CD4-positive, CD25-positive, alpha-beta regulatory T cell (primary cell): Measurements from ENCODE around the gene WDR20. TPM values are rescaled to one million over a fixed set of nuclear protein-coding genes. Genes with fewer than 3 reads are reported as not detected.

Source experiments
- ATAC-seq, 2 donors: fragments of 150-1000 bp; cut with Tn5 transposase; one replicate each; pipeline ENCODE4 v1.10.0; 2021; ENCODE audit warnings: low read depth in 2 of 2, moderate number of reproducible peaks in 2 of 2, moderate library complexity in 1 of 2
- DNase-seq, 3 donors: peaks; one replicate each; pipeline versions ENCODE4 v3.0.0 to v3.0.0-alpha.2; 2012 to 2022; ENCODE audit warnings: mixed read lengths in 1 of 3
- H3K27ac ChIP-seq: one replicate; pipeline ENCODE4 v1.7.0; 2013; ENCODE audit warnings: mild to moderate bottlenecking, low read length; ENCODE audit not compliant: insufficient read depth, poor library complexity, severe bottlenecking
- H3K27me3 ChIP-seq: one replicate; pipeline ENCODE4 v1.7.0; 2013; ENCODE audit warnings: low read length; ENCODE audit not compliant: control insufficient read depth, insufficient read depth
- H3K36me3 ChIP-seq: one replicate; pipeline ENCODE4 v1.7.0; 2013; ENCODE audit warnings: mild to moderate bottlenecking, low read length, moderate library complexity; ENCODE audit not compliant: control insufficient read depth, insufficient read depth
- H3K4me1 ChIP-seq: 2 replicates; pipeline ENCODE4 v1.7.0; 2013; ENCODE audit warnings: mild to moderate bottlenecking, low read length; ENCODE audit not compliant: insufficient read depth, control insufficient read depth, poor library complexity, severe bottlenecking
- H3K4me3 ChIP-seq: one replicate; pipeline ENCODE4 v1.7.0; 2013; ENCODE audit warnings: low read depth, mild to moderate bottlenecking, low read length, moderate library complexity
- H3K9me3 ChIP-seq, 2 experiments: 1 replicate in 1 of 2; 2 replicates in 1 of 2; pipeline ENCODE4 v1.7.0; 2013; ENCODE audit warnings: low read length in 2 of 2, mild to moderate bottlenecking in 1 of 2, moderate library complexity in 1 of 2; ENCODE audit not compliant: control insufficient read depth in 2 of 2
- H3K27ac Mint-ChIP-seq, 3 donors: one replicate each; pipeline ENCODE4 v1.8.0; 2020 to 2022; ENCODE audit warnings: mild to moderate bottlenecking in 3 of 3, mixed read lengths in 3 of 3, moderate library complexity in 2 of 3
- H3K27me3 Mint-ChIP-seq: one replicate; pipeline ENCODE4 v1.8.0; 2022; ENCODE audit warnings: mild to moderate bottlenecking, mixed read lengths
- H3K36me3 Mint-ChIP-seq: one replicate; pipeline ENCODE4 v1.8.0; 2020; ENCODE audit warnings: mixed read lengths
- H3K4me1 Mint-ChIP-seq, 4 donors: one replicate each; pipeline ENCODE4 v1.8.0; 2020 to 2022; ENCODE audit warnings: mixed read lengths in 4 of 4, mild to moderate bottlenecking in 1 of 4
- H3K4me3 Mint-ChIP-seq, 4 donors: one replicate each; pipeline ENCODE4 v1.8.0; 2020 to 2022; ENCODE audit warnings: mild to moderate bottlenecking in 4 of 4, mixed read lengths in 4 of 4, moderate library complexity in 3 of 4
- H3K9me3 Mint-ChIP-seq, 7 donors: one replicate each; pipeline ENCODE4 v1.8.0; 2020 to 2022; ENCODE audit warnings: mixed read lengths in 7 of 7, mild to moderate bottlenecking in 3 of 7, moderate library complexity in 2 of 7
- polyA plus RNA-seq, 4 donors: library from polyadenylated mRNA; unstranded; fragments of 300-500 nt; fragmentation: Illumina TruSeq; gene quantifications; one replicate each; pipeline ENCODE4 v1.2.3, GENCODE V29; 2021
- total RNA-seq: library from RNA; stranded (reverse); gene quantifications from one replicate; pipeline ENCODE4 v1.2.3, GENCODE V29; 2022

WDR20 gene
- total and polyA plus RNA-seq, 5 donors from 2014 or later: 13.0 to 66.7 (median 19.0) TPM

DNA sequence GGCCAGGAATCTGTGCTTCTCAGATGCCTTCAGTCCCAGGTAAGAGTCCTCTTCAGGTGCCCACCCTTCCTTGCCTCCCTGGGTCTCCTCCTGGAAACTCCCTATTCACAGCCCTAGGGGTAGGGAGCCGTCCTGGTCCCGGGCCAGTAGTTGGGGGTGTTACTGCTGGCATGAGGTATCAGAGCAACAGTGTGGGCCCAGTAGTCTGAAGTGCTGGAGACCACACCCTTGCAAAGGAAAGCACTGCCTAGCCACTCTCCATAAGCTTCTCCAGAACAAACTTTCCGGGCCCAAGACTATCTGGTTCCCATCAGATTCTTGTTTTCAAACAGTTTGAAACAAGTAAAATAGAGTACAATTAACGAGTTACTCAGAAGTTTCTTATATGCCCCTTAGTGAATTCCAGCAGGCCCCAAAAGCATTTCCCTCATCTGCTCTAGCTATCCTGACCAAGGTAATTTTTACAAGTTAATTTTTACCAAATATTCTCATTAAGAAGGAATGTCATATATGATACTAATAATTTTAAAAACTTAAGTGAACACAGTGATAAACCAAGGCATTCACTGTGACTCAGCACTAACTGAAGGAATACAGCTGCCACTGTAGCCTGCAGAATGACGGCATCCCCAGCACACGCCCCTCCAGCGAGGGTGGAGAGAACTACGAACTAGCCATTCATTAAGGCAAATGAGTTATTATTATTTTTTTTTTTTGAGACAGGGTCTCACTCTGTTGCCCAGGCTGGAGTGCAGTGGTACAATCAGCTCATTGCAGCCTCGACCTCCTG is 115.9 kb downstream of the WDR20 start:
- Histone ChIP-seq H3K27ac (no peak overlapping the region), H3K4me3 (no peak overlapping the region), H3K36me3 (no peaks in the 10 kb centered on the region), H3K27me3 (no peaks in the 10 kb centered on the region), H3K4me1 (no peaks in the 10 kb centered on the region), H3K9me3 (no peaks in the 10 kb centered on the region)
- Mint-ChIP-seq H3K27me3 (no peaks in the 10 kb centered on the region), H3K4me1 (no peaks in the 10 kb centered on the region), H3K9me3 (no peaks in the 10 kb centered on the region), H3K4me3 (no peak overlapping the region), H3K27ac (no peak overlapping the region), H3K36me3 (no peaks in the 10 kb centered on the region)
- no peak for ATAC-seq
- DNase-seq: no peak

DNA sequence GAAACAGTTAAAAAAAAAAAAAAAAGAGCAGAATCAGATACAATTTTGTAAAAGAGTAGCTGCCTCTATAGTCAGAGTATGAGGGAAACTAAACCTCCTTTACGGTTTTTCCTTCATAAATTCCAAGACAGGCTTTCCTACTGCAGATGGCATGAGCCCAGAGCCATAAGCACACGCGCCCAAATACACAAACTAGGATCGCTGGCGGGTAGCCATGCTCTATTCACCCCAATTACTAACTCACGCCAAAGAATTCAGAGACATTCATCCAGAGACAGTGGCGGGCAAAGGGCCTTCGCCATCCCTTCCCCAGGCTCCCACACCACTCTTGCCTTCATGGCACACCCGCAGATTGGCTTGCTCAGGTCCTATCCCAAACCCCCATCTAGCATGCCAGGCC is 117.0 kb downstream of the WDR20 start:
- H3K9me3 ChIP-seq: no peaks in the 10 kb centered on the region
- no peak overlapping the region for H3K4me3 ChIP-seq
- Mint-ChIP-seq H3K4me1 (no peaks in the 10 kb centered on the region), H3K4me3 (no peak overlapping the region), H3K27ac (no peak overlapping the region), H3K9me3 (no peaks in the 10 kb centered on the region), H3K36me3 (no peaks in the 10 kb centered on the region), H3K27me3 (no peaks in the 10 kb centered on the region)
- no peaks in the 10 kb centered on the region for H3K36me3 ChIP-seq
- ATAC-seq (no peak), DNase-seq (no peak)
- H3K27ac ChIP-seq: no peak overlapping the region
- no peaks in the 10 kb centered on the region for H3K27me3 ChIP-seq
- H3K4me1 ChIP-seq: no peaks in the 10 kb centered on the region

GRCh38 chr14:102258136-102258535 is 118.4 kb downstream of the WDR20 start:
- Histone ChIP-seq H3K27me3 (no peaks in the 10 kb centered on the region), H3K36me3 (no peaks in the 10 kb centered on the region), H3K4me3 (no peak overlapping the region), H3K9me3 (no peaks in the 10 kb centered on the region), H3K4me1 (no peaks in the 10 kb centered on the region), H3K27ac (no peak overlapping the region)
- no peak for DNase-seq
- no peak for ATAC-seq
- Mint-ChIP-seq H3K27ac (no peak overlapping the region), H3K4me3 (no peak overlapping the region), H3K27me3 (no peaks in the 10 kb centered on the region), H3K4me1 (no peaks in the 10 kb centered on the region), H3K36me3 (no peaks in the 10 kb centered on the region), H3K9me3 (no peaks in the 10 kb centered on the region)

Other genes starting within 250 kb of the WDR20 start
- gene DYNC1H1, start 175.3 kb upstream of the WDR20 start, total RNA-seq: 314 TPM
- gene DYNC1H1, start 175.3 kb upstream of the WDR20 start, polyA plus RNA-seq: 10 to 100 TPM; 23.6 to 36.8 (median 30.9) TPM
- 653 TPM for gene HSP90AA1, start 52.9 kb upstream of the WDR20 start, total RNA-seq
- 100 to 1,000 TPM; 331 to 414 (median 372) TPM for gene HSP90AA1, start 52.9 kb upstream of the WDR20 start, polyA plus RNA-seq
- gene MOK, start 165.3 kb downstream of the WDR20 start, total RNA-seq: 1.0 TPM
- 1 to 10 TPM in 1 of 4 donors, under 1 TPM in 2, not detected in 1; 0.73 to 1.4 (median 0.89) TPM for gene MOK, start 165.3 kb downstream of the WDR20 start, polyA plus RNA-seq
- gene ZNF839, start 179.8 kb downstream of the WDR20 start, total RNA-seq: 15.3 TPM
- 1 to 10 TPM; 3.1 to 7.8 (median 4.2) TPM for gene ZNF839, start 179.8 kb downstream of the WDR20 start, polyA plus RNA-seq
- 21.5 TPM for gene CINP, start 223.0 kb downstream of the WDR20 start, total RNA-seq
- 10 to 100 TPM; 33.3 to 57.0 (median 42.8) TPM for gene CINP, start 223.0 kb downstream of the WDR20 start, polyA plus RNA-seq
- gene TECPR2, start 223.0 kb downstream of the WDR20 start, total RNA-seq: 12.7 TPM
- 1 to 10 TPM; 2.4 to 2.9 (median 2.7) TPM for gene TECPR2, start 223.0 kb downstream of the WDR20 start, polyA plus RNA-seq